ENCODE results near the gene MSI2. TPM values are rescaled to one million over a fixed set of nuclear protein-coding genes. Genes with fewer than 3 reads are reported as not detected.
"Not testable (repeated sequence)": the region's sequence is repeated elsewhere in the genome, so short reads cannot be mapped to it uniquely, and the experiment has no call there.

The MSI2 gene
- total RNA-seq, 1 donor from 2014 or later, result 21.1 TPM

DNA sequence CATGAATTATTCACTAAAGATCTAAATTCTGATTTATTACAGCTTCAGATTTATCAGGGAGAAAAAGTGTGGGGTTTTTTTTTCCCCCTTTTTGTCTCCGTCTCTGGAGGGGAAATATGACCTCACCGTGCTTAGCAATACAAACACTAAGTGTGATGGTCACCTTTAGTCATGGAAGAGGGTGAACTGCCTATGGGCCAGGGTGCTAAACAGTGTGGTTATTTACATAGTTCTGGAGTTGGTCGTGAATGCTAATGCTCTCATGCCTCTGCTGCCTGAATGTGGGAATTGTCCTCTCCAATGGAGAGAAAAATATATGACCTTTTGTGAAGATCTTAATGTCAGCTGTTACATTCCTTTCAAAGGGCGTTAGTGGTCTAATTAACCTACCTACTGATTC, 44.8 kb upstream of the MSI2 start:
- no peaks in the 10 kb centered on the region for H3K36me3 ChIP-seq (ENCODE audit: control insufficient read depth, insufficient read depth, low read length)
- DNase-seq (ENCODE audit: low read depth) (peak; percentile 85), FAIRE-seq (no peak)

DNA sequence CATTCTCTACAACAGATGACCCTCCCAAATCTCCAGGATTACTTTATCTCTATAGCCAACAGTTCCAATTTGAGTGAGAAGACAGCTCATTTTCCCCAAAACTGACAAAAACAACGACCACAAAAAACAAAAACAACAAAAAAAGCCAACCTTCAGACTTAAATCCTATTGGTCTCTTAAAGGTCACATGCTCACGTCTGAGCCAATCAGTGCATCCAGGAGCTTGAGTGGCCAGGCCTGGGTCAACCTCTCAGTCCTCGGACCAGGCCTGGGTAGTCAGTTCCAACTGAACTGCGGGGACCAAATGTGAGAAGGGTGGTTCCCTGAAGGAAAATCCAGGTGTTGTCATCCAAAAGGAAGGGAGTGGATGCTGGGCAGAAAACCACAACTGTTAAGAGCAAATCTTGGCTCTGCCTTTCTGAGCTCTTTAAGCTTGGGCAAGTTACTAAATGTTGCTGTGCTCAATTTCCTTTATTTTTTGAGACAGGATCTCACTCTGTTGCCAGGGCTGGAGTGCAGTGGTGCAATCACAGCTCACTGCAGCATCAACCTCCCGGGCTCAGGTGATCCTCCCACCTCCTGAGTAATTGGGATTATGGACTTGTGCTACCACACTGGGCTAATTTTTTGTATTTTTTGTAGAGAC, 43.0 kb upstream of the MSI2 start:
- Histone ChIP-seq H3K27me3 (ENCODE audit: control insufficient read depth, insufficient read depth, low read length) (no peaks in the 10 kb centered on the region), H3K4me3 (ENCODE audit: low read depth, low read length) (no peak overlapping the region), H3K36me3 (ENCODE audit: control insufficient read depth, insufficient read depth, low read length) (no peaks in the 10 kb centered on the region)
- no peak for FAIRE-seq
- DNase-seq (ENCODE audit: low read depth), result peak; percentile 23
- TF ChIP-seq, protein P1, sequence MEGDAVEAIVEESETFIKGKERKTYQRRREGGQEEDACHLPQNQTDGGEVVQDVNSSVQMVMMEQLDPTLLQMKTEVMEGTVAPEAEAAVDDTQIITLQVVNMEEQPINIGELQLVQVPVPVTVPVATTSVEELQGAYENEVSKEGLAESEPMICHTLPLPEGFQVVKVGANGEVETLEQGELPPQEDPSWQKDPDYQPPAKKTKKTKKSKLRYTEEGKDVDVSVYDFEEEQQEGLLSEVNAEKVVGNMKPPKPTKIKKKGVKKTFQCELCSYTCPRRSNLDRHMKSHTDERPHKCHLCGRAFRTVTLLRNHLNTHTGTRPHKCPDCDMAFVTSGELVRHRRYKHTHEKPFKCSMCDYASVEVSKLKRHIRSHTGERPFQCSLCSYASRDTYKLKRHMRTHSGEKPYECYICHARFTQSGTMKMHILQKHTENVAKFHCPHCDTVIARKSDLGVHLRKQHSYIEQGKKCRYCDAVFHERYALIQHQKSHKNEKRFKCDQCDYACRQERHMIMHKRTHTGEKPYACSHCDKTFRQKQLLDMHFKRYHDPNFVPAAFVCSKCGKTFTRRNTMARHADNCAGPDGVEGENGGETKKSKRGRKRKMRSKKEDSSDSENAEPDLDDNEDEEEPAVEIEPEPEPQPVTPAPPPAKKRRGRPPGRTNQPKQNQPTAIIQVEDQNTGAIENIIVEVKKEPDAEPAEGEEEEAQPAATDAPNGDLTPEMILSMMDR (IDR thresholded peaks at IDR 0.05; ENCODE audit: insufficient read depth, low read length, severe bottlenecking), result no peak

More for the DNA sequence above, 44.8 kb upstream of the MSI2 start:
- TF ChIP-seq, protein P1 (IDR thresholded peaks at IDR 0.05; ENCODE audit: insufficient read depth, low read length, severe bottlenecking), result no peak
- no peak overlapping the region for H3K4me3 ChIP-seq (ENCODE audit: low read depth, low read length)
- no peaks in the 10 kb centered on the region for H3K27me3 ChIP-seq (ENCODE audit: control insufficient read depth, insufficient read depth, low read length)

DNA sequence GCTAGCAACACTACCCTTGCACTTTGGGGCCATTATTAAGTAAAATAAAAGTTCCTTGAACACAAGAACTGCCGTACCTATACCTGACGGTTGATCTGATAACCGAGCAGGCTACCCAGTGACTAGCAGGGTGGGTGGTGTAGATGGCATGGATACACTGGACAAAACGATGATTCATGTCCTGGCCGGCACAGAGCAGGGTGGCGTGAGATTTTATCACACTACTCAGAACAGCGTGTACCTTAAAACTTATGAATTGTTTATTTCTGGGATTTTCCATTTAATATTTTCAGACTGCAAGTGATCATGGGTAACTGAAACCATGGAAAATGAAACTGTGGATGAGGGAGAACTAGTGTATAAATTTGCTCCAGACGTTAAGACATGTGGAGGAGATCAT, 41.0 kb upstream of the MSI2 start:
- DNase-seq (ENCODE audit: low read depth) (peak; percentile 32), FAIRE-seq (no peak)
- TF ChIP-seq, protein P1 (IDR thresholded peaks at IDR 0.05; ENCODE audit: insufficient read depth, low read length, severe bottlenecking), result no peak
- H3K27me3 ChIP-seq (ENCODE audit: control insufficient read depth, insufficient read depth, low read length), result no peaks in the 10 kb centered on the region
- H3K36me3 ChIP-seq (ENCODE audit: control insufficient read depth, insufficient read depth, low read length), result no peaks in the 10 kb centered on the region
- no peak overlapping the region for H3K4me3 ChIP-seq (ENCODE audit: low read depth, low read length)

DNA sequence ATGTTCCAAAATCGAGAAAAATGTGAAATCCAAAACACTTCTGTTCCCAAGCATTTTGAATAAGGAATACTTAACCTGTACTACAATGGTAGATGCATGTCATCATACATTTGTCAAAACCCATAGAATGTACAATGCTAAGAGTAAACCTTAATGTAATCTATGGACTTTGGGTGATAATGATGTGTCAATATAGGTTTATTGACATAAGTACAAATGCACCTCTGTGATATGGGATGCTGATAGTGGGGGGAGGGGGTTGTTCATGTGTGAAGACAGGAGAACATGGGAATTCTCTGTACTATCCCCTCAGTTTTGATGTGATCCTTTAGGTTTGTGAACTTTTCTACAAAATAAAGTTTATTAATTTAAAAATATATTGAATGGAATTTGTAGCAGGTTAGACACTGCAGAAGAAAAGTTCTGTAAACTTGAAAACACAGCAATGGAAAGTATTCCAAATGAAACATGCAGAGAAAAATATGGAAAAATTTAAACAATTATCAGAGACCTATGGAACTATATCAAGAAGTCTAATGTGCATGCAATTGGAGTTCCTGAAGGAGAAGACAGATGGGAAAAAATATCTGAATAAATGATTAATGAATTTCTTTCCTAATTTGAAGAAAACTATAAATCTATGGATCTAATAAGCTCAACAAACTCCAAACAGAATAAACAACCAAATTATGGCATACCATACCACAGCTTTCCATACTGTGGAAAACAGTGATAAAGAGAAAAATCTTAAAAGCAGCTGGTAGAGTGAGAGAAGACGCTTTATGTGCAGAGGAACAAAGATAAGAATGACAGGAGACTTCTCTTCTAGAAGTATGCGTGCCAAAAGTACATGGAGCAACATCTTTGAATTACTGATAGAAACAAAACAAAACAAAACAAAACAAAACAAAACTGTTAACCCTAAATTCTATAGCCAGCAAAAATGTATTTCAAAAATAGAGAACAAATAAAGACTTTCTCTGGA, 34.7 kb upstream of the MSI2 start:
- TF ChIP-seq, protein P1 (IDR thresholded peaks at IDR 0.05; ENCODE audit: insufficient read depth, low read length, severe bottlenecking), result no peak
- H3K27me3 ChIP-seq (ENCODE audit: control insufficient read depth, insufficient read depth, low read length), result no peaks in the 10 kb centered on the region
- DNase-seq (ENCODE audit: low read depth) (no peak), FAIRE-seq (no peak)
- no peak overlapping the region for H3K4me3 ChIP-seq (ENCODE audit: low read depth, low read length)
- no peaks in the 10 kb centered on the region for H3K36me3 ChIP-seq (ENCODE audit: control insufficient read depth, insufficient read depth, low read length)

DNA sequence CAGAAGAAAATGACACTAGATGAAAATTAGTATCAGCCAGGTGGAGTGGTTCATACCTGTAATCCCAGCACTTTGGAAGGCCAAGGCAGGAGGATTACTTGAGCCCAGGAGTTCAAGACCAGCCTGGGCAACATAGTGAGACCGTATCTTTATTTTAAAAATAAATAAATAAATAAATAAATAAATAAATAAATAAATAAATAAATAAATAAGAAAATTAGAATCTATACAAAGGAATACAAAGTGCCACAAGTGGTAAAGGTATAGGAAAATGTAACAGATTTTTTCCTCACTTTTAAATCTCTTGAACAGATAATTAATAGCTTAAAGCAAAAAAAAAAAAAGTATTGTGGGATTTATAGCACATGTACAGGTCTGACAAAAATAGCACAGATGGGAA, 33.9 kb upstream of the MSI2 start:
- not testable (repeated sequence) for H3K27me3 ChIP-seq (ENCODE audit: control insufficient read depth, insufficient read depth, low read length); H3K4me3 ChIP-seq (ENCODE audit: low read depth, low read length); H3K36me3 ChIP-seq (ENCODE audit: control insufficient read depth, insufficient read depth, low read length); DNase-seq (ENCODE audit: low read depth); FAIRE-seq

DNA sequence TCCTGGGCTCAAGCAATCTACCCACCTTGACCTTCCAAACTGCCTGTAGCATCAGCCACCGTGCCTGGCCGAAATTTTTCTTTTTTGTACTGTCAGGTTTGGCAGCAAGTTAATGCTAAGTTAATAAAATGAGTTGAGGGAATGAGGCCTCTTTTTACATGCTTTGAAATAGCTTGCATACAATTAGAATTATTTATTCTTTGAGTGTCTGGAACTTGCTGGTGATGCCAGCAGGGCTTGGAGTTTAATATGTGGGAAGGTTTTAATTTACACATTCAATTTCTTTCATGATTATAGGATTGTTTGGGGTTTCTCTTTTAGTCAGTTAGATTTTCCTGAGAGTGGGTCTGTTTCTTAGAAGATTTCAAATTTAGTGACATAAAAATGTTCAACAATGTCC, 31.2 kb upstream of the MSI2 start:
- no peak for DNase-seq (ENCODE audit: low read depth)
- H3K27me3 ChIP-seq (ENCODE audit: control insufficient read depth, insufficient read depth, low read length), result no peaks in the 10 kb centered on the region
- no peak for FAIRE-seq
- H3K4me3 ChIP-seq (ENCODE audit: low read depth, low read length), result no peak overlapping the region
- TF ChIP-seq, protein P1 (IDR thresholded peaks at IDR 0.05; ENCODE audit: insufficient read depth, low read length, severe bottlenecking), result no peak
- H3K36me3 ChIP-seq (ENCODE audit: control insufficient read depth, insufficient read depth, low read length), result no peaks in the 10 kb centered on the region

Measured in bronchial epithelial cell (primary cell).